Neural progenitor cell (in vitro differentiated cells): Measurements from ENCODE around the gene RNF115. TPM values are rescaled to one million over a fixed set of nuclear protein-coding genes. Genes with fewer than 3 reads are reported as not detected.

Experiments used
- DNase-seq: peaks from one replicate; pipeline ENCODE4 v3.0.0-alpha.2; 2016; ENCODE audit warnings: low spot score
- H2AFZ ChIP-seq: fragments of 200-600 bp; sonication (generic); replicated peaks from 2 replicates; pipeline ENCODE4 v1.6.1; 2016; ENCODE audit warnings: antibody characterized with exemption
- H3F3A ChIP-seq: fragments of 200-600 bp; sonication (generic); 2 replicates; pipeline ENCODE4 v1.6.1; 2016; ENCODE audit warnings: antibody characterized with exemption, low read depth
- H3K27ac ChIP-seq: fragments of 200-600 bp; sonication (generic); 2 replicates; pipeline ENCODE4 v1.5.1; 2016; ENCODE audit warnings: mild to moderate bottlenecking
- H3K27me3 ChIP-seq: fragments of 200-600 bp; sonication (generic); 2 replicates; pipeline ENCODE4 v1.6.1; 2016; ENCODE audit warnings: mild to moderate bottlenecking, moderate library complexity
- H3K36me3 ChIP-seq: fragments of 200-600 bp; sonication (generic); 2 replicates; pipeline ENCODE4 v1.5.1; 2016
- H3K4me1 ChIP-seq: fragments of 200-600 bp; sonication (generic); 2 replicates; pipeline ENCODE4 v1.6.1; 2016; ENCODE audit warnings: mixed run types
- H3K4me2 ChIP-seq: fragments of 200-600 bp; sonication (generic); 2 replicates; pipeline ENCODE4 v1.6.1; 2016
- H3K4me3 ChIP-seq: fragments of 200-600 bp; sonication (generic); 2 replicates; pipeline ENCODE4 v1.5.1; 2016
- H3K79me2 ChIP-seq: fragments of 200-600 bp; sonication (generic); 2 replicates; pipeline ENCODE4 v1.6.1; 2016; ENCODE audit warnings: low read depth
- H3K9ac ChIP-seq: fragments of 200-600 bp; sonication (generic); 2 replicates; pipeline ENCODE4 v1.6.1; 2016
- H3K9me3 ChIP-seq: fragments of 200-600 bp; sonication (generic); 2 replicates; pipeline ENCODE4 v1.5.1; 2016; ENCODE audit warnings: low read depth
- H4K20me1 ChIP-seq: fragments of 200-600 bp; sonication (generic); 2 replicates; pipeline ENCODE4 v1.6.1; 2016; ENCODE audit warnings: low read depth
- H3K27ac Mint-ChIP-seq: 3 replicates; pipeline ENCODE4 v1.8.0; 2021; ENCODE audit warnings: mixed read lengths
- H3K27me3 Mint-ChIP-seq: 2 replicates; pipeline ENCODE4 v1.8.0; 2022; ENCODE audit warnings: low read depth, mild to moderate bottlenecking, inconsistent platforms, moderate library complexity, mixed read lengths; ENCODE audit not compliant: insufficient read depth
- H3K36me3 Mint-ChIP-seq: 3 replicates; pipeline ENCODE4 v1.8.0; 2021; ENCODE audit warnings: mixed read lengths
- H3K4me1 Mint-ChIP-seq: 3 replicates; pipeline ENCODE4 v1.8.0; 2021; ENCODE audit warnings: mixed read lengths
- H3K4me3 Mint-ChIP-seq: 3 replicates; pipeline ENCODE4 v1.8.0; 2021; ENCODE audit warnings: mild to moderate bottlenecking, moderate library complexity, mixed read lengths
- H3K9me3 Mint-ChIP-seq: 3 replicates; pipeline ENCODE4 v1.8.0; 2020; ENCODE audit warnings: mixed read lengths
- CTCF ChIP-seq: fragments of 200-600 bp; sonication (generic); IDR thresholded peaks from 2 replicates; pipeline ENCODE4 v1.5.1; 2017; ENCODE audit warnings: antibody characterized with exemption, mild to moderate bottlenecking
- EZH2 ChIP-seq: fragments of 200-600 bp; sonication (generic); IDR thresholded peaks from 2 replicates; pipeline ENCODE4 v1.6.1; 2017; ENCODE audit warnings: antibody characterized with exemption, mild to moderate bottlenecking, moderate library complexity
- EZH2phosphoT487 ChIP-seq: fragments of 200-600 bp; sonication (generic); IDR thresholded peaks from 2 replicates; pipeline ENCODE4 v1.6.1; 2017; ENCODE audit warnings: antibody characterized with exemption
- total RNA-seq: library from RNA; depleted of rRNA; stranded (reverse); fragments of >200 nt; gene quantifications from 2 replicates; pipeline ENCODE4 v1.2.3, GENCODE V29; 2015; ENCODE audit warnings: low replicate concordance

The RNF115 gene
- total RNA-seq, 1 donor from 2014 or later = 12.9 TPM

GRCh38 chr1:145740269-145740668 lies 83.6 kb downstream of the RNF115 start:
- TF ChIP-seq EZH2 (no peak), EZH2phosphoT487 (no peak), CTCF (no peak)
- no peaks in the 10 kb centered on the region for H3K27me3 Mint-ChIP-seq

GRCh38 chr1:145736191-145736590 lies 87.7 kb downstream of the RNF115 start:
- Histone ChIP-seq H3K4me1 (no peaks in the 10 kb centered on the region), H3K79me2 (no peaks in the 10 kb centered on the region), H3F3A (no peaks in the 10 kb centered on the region), H3K9ac (no peak overlapping the region), H3K4me3 (no peak overlapping the region), H3K36me3 (no peaks in the 10 kb centered on the region), H3K27me3 (no peaks in the 10 kb centered on the region), H3K27ac (no peak overlapping the region), H3K9me3 (no peaks in the 10 kb centered on the region), H4K20me1 (no peaks in the 10 kb centered on the region), H3K4me2 (no peak overlapping the region), H2AFZ (no peak overlapping the region)
- Mint-ChIP-seq H3K27me3 (no peaks in the 10 kb centered on the region), H3K36me3 (peaks cover 2% of the 10 kb centered on the region), H3K4me3 (no peak overlapping the region), H3K4me1 (no peaks in the 10 kb centered on the region), H3K9me3 (no peaks in the 10 kb centered on the region), H3K27ac (no peak overlapping the region)
- no peak for DNase-seq
- no peak for TF ChIP-seq CTCF
- no peak for TF ChIP-seq EZH2
- TF ChIP-seq EZH2phosphoT487 = no peak

More at GRCh38 chr1:145740269-145740668, 83.6 kb downstream of the RNF115 start:
- Mint-ChIP-seq H3K36me3 (peaks cover 15% of the 10 kb centered on the region), H3K4me3 (no peak overlapping the region), H3K9me3 (no peaks in the 10 kb centered on the region), H3K27ac (no peak overlapping the region), H3K4me1 (no peaks in the 10 kb centered on the region)
- Histone ChIP-seq H3K4me2 (no peak overlapping the region), H3K27me3 (no peaks in the 10 kb centered on the region), H2AFZ (no peak overlapping the region), H3K9me3 (no peaks in the 10 kb centered on the region), H3K27ac (no peak overlapping the region), H3F3A (no peaks in the 10 kb centered on the region), H3K36me3 (peaks cover 3% of the 10 kb centered on the region), H3K4me3 (no peak overlapping the region), H4K20me1 (no peaks in the 10 kb centered on the region), H3K9ac (no peak overlapping the region), H3K79me2 (no peaks in the 10 kb centered on the region), H3K4me1 (no peaks in the 10 kb centered on the region)
- DNase-seq = no peak

- H3K9me3 ChIP-seq = no peaks in the 10 kb centered on the region
- no peak overlapping the region for H2AFZ ChIP-seq
- H3K27ac ChIP-seq = no peak overlapping the region
- H3K27me3 Mint-ChIP-seq = peaks cover 4% of the 10 kb centered on the region
- no peaks in the 10 kb centered on the region for H3F3A ChIP-seq
- H3K4me3 Mint-ChIP-seq = no peak overlapping the region
- no peak overlapping the region for H3K9ac ChIP-seq
- H3K36me3 ChIP-seq = no peaks in the 10 kb centered on the region
- no peak for TF ChIP-seq CTCF
- TF ChIP-seq EZH2 = no peak
- no peak for TF ChIP-seq EZH2phosphoT487
- H3K4me2 ChIP-seq = no peak overlapping the region
- no peaks in the 10 kb centered on the region for H3K36me3 Mint-ChIP-seq
- H3K4me1 ChIP-seq = no peaks in the 10 kb centered on the region
- no peaks in the 10 kb centered on the region for H3K9me3 Mint-ChIP-seq
- no peak overlapping the region for H3K4me3 ChIP-seq
- H3K79me2 ChIP-seq = no peaks in the 10 kb centered on the region
- H4K20me1 ChIP-seq = no peaks in the 10 kb centered on the region
- no peaks in the 10 kb centered on the region for H3K4me1 Mint-ChIP-seq
- H3K27me3 ChIP-seq = no peaks in the 10 kb centered on the region
- DNase-seq = no peak
- no peak overlapping the region for H3K27ac Mint-ChIP-seq
Observed at GRCh38 chr1:145730900-145731299, 93.0 kb downstream of the RNF115 start.
